Measurements from ENCODE around the gene PDZRN4.

The PDZRN4 gene

DNA sequence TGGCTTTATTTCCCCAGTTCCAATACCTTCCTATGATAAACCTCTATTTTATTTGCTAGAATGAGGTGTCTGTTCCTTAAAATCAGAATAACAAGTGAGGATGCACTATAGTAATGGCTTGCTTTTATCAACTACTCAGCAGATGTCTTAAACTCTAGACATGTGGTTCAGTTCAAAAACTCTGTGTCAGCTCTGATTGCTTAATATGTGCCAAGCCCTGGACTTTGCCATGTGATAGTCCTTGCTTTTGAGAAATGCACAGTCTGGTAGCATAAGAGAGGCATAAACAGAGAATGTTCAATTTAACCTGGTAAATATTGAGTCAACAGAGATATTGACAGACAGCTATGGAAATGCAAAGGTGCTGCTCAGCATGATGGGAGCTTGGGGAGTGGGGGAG, 254.8 kb downstream of the PDZRN4 start:
- in situ Hi-C loops (cut with HindIII; ENCODE audit: low sequenced_read_pairs): no loop called here

DNA sequence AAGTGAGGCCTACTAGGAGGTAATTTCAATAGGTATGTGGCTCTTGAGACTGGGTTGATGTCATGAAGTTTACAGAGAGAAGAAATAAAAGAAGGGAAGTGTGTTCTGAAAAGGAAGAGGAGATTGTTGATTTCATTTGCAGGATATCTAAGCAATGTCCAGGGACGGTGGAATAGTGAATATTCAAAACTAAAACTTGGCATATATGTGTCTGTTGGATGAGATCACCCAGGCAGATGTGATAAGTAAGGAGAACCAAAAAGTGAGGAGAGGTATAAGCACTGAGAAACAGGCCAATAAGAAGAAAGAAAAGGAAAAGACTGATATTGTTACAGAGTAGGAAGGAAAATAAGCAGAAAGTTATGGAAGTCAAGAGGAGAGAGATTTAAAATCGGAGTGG, 255.6 kb downstream of the PDZRN4 start:
- in situ Hi-C loops (cut with HindIII; ENCODE audit: low sequenced_read_pairs): no loop called here

DNA sequence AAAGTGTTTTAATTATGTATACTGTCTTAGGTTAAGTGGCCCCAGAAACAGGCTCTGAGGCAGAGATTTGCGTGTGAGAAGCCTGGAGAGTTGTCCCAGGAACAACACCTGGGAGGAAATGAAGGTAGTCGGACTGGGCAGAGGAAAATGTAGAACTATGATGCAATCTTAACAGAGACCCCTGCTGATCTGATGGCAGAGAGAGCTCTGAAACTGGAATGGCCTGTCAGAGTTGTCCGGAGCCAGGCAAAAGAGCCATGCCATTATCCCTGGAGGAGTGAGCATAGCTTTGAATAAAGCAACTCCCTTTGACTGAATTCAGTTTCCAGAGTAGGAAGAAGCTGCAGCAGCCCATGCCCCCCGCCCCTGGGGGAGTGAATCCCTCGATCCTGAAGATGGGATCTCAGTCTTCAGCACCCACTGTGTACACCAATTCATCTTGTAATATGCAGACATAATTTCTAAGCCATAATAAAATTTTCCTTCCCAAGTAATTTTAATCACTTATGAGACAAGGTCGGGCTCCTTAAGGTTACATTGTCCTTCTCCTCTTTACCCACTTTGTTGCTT, 264.8 kb downstream of the PDZRN4 start:
- in situ Hi-C loops (cut with HindIII; ENCODE audit: low sequenced_read_pairs): no loop called here

DNA sequence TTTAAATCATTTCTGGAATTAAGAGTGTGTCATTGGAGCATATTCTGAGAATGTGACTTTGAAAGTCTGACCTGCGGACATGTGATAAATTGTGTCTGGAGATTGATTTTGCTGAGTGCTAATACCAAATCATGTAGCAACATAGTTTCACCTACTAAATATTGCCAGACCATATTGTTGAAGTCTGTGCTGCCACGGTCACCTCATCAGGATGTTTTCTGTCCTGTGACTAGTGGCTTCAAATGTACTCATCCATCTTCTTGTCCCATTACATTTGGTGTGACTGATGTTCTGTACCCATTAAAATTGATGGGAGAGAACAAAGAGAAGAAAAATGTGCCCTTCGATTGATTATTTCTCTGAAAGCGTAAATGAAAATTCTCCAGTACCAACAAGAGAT, 265.3 kb downstream of the PDZRN4 start:
- in situ Hi-C loops (cut with HindIII; ENCODE audit: low sequenced_read_pairs): no loop called here

DNA sequence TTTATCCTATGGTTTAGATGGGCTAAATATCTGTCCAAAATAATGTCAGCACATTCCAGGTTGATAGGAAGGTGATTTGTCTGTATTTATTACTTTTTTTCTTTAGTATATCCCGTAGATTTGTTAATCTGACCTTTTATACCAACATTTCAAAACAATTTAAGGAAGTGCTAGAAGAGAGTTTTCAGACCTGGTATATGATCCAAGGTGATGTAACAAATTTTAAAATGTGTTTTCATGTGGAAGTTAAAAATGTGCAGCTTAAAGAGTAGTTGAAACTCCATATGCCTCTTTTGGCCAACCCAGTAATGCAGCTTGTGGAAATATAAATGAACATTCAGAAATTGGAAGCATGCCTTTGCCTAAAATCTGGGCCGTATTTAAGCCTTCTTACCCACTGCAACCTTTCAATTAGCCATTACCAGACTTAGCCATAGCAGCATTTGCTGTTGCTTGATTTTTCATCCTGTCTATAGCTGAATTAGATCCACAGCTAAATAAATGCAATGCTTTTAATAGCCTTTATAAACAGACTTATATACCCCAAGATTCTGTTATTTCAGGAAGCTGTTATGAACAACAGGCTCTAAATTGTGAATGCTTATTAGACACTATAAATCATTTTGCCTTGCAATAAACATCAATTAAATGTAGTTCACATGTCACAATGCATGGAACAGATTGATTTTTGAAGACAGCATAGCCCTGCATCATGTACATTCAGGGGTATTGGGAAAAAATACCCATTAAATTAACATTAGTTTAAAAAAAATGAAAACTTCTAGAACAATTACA, 271.2 kb downstream of the PDZRN4 start:
- in situ Hi-C loops (cut with HindIII; ENCODE audit: low sequenced_read_pairs): no loop called here

DNA sequence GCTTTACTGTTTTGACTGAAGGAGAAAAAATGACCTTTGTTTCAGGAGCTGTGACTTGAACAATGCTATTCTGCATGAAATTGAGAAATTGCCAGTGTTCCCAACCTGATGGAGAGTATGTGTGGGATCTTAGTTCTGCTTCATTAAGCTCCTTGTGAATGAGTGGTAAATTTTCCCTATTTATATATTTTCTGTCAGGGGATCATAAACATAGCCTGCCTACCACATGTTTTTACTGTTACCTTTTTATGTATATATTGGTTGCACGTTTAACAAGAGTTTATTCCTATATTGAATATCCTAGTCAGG, 271.7 kb downstream of the PDZRN4 start:
- in situ Hi-C loops (cut with HindIII; ENCODE audit: low sequenced_read_pairs): no loop called here

DNA sequence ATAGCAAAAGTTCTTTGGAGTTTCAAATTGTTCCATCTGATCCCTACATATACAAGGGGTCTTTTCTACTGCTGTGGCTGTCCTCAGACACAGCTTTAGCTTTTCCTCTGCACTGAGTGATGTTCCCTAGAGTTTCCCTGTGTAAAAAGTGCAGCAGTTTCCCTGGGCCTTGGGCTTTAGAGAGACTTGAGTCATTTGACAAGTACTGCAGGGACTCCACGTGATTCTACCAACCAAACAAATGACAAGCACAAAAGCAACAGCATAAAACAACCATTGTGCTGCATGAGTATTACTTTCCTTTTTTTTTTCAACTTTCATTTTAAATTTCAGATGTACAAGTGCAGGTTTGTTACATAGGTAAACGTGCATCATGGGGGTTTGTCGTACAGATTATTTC, 272.8 kb downstream of the PDZRN4 start:
- in situ Hi-C loops (cut with HindIII; ENCODE audit: low sequenced_read_pairs): no loop called here

DNA sequence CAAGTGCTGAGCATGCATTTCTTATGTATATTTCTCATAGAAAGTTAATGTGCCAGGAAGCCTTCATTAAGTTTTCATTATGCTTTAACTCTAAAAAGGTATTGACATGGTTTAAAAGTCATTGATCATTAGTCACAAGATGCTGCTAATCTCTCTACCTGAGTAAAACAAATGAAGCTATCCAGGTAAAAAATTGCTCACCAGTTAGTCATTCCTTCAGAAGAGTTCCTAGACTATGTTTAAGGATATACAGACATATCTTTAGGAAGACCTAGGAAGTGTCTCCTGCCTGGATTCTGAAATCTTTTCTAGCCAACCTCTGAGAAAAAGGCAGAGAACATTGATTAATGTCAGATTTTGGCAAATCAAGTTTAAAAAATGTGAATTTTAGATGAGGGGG, 274.2 kb downstream of the PDZRN4 start:
- in situ Hi-C loops (cut with HindIII; ENCODE audit: low sequenced_read_pairs): no loop called here

DNA sequence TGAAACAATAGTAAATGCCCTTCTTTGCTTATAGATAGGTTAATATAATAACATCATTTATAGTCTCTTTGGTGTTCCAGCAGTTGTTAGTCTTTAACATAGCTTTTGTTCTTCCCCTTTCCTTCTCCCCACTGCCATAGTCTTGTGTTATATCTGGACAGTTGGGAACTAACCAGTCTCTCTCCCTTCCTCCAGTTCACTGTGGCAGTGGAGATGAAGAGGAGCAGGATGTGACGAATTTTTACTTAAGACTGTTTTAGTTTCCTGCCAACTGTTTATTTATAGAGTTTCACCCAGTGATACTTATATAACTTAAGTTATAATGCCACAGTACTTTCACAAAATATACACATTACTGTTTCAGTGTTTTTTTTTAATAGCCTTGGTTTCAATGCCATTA, 277.4 kb downstream of the PDZRN4 start:
- in situ Hi-C loops (cut with HindIII; ENCODE audit: low sequenced_read_pairs): no loop called here

DNA sequence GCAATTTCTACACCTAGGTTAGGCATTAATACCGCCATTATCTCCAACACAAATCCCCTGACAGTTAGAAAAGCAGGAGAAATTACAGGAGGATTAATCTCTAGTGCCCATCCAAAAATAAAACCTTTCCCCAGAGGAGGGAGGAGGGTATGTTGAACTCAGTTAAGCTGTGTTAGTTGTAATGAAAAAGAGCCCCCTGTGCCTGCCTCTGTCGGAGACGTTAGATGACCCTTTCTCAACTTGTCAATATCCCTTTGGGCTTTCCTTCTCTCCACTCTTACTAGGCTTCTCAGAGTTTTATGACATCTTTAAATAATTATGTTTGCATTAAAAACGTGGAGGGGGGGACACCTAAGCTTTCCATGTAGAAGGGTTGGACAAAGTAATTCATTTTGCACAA, 278.2 kb downstream of the PDZRN4 start:
- in situ Hi-C loops (cut with HindIII; ENCODE audit: low sequenced_read_pairs): no loop called here

DNA sequence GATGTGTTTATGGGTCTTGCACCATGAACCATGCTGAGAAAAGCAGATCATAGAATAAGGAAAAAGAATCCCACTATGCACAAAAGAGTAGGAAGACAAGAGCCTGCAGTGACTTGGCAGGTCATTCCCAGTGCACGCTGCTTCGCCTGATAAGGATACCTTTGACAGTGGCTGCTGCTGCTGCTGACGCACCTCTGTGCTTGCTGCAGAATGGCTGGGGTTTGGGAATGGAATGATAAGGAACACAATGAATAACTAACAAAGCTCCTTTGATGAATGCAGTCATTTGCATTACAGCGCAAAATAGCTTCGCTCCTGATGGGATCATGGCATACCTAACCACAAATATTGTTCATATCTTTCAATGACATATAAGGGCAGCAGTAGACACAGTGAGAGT, 278.7 kb downstream of the PDZRN4 start:
- in situ Hi-C loops (cut with HindIII; ENCODE audit: low sequenced_read_pairs): no loop called here

DNA sequence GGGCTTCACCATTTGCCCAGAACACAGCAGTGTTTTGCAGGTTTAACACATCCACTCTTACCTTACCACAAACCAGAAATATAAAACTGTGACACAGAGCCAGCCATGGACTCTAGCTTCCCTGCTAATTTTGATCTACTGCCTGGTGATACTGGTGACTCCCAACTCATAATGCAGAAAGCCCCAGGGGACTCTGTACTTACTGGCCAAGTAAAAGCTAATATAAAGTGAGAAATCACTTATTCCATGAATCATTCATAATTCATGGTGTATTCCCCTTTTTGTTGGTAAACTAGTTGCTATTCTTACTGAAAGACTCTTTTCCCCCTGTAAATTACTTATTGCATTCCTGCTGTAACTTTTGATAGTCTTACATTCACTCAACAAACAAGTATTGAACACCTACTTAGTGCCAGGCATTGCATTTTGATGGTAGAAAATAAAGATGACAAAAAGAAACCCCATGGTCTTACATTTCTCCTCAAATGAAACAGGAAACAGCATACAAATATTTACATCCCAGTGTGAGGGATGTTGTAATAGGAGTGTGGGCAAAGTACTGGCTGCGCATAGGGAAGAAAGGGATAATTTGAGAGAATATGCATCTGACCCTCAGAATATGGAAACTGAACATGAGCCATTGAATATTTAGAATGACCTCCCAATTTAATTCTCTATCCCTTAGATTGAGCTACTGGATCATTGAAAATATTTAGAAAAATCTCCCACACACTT, 279.6 kb downstream of the PDZRN4 start:
- in situ Hi-C loops (cut with HindIII; ENCODE audit: low sequenced_read_pairs): no loop called here

DNA sequence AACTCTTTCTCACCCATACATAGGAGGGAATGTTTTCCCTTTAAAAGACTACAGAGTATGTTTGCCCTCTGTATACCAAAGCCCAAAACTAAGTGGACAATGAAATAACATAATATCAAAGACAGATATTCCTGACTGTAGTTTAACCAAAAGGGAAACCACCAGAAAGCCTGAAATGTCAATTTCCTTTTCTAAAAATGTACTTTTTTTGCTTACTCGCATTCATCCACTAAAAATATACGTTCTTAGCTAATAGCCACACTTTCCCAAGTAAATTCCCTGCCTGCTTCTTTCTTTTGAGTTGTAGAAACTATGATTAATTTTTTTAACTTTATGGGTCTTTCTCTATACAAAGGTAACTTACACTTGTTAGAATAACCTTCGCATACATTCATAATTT, 280.2 kb downstream of the PDZRN4 start:
- in situ Hi-C loops (cut with HindIII; ENCODE audit: low sequenced_read_pairs): no loop called here

DNA sequence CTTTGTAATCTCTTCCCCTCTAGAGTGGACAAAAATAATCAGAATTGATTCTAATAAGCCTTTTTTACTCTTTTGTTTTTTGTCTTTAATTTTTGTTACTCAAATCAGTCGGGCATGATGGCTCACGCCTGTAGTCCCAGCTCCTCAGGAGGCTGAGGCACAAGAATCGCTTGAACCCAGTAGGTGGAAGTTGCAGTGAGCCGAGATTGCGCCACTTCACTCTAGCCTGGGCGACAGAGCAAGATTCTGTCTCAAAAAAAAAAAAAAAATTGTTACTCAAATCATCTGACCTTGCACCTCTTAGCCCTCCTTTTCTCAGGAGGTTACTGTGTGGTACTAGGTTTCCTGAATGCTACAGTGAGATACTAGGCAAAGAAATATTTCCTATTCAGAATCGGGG, 280.6 kb downstream of the PDZRN4 start:
- in situ Hi-C loops (cut with HindIII; ENCODE audit: low sequenced_read_pairs): no loop called here

DNA sequence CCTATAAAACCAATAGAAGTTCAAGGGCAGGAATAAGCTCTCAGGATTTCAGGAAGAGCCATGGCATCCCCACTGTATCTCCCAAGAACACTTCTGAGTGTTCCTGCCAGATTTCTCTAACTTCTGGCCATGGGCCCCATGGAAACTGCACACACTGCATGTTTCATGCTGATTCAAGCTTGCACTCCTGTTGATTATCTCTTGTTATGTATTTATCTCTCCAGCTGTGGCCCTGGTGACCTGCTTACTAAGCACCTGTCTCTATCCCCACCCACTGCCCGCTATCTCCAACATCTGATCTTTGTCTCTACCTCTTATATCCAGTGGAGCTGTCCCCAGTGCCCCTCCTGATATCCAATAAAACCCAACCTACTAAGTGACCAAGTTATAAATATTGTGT, 285.3 kb downstream of the PDZRN4 start:
- in situ Hi-C loops (cut with HindIII; ENCODE audit: low sequenced_read_pairs): no loop called here

DNA sequence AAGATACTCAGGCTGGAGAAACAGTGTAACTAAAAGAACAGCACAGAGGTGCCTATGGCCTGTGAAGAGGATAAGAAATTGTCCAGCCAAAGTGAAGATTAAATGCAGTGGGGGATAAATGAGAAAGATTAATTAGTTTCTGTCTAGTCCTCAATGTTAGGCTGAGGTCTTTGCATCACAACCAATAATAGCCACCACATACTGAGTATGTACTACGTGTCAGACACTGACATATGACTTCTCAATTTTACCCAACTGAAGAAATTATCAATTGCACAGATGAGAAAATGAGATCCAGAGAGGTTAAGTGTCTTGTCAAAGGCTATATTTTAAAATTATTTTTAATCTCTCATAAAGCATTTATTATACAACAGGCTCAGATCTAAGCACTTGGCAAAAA, 285.9 kb downstream of the PDZRN4 start:
- in situ Hi-C loops (cut with HindIII; ENCODE audit: low sequenced_read_pairs): no loop called here

DNA sequence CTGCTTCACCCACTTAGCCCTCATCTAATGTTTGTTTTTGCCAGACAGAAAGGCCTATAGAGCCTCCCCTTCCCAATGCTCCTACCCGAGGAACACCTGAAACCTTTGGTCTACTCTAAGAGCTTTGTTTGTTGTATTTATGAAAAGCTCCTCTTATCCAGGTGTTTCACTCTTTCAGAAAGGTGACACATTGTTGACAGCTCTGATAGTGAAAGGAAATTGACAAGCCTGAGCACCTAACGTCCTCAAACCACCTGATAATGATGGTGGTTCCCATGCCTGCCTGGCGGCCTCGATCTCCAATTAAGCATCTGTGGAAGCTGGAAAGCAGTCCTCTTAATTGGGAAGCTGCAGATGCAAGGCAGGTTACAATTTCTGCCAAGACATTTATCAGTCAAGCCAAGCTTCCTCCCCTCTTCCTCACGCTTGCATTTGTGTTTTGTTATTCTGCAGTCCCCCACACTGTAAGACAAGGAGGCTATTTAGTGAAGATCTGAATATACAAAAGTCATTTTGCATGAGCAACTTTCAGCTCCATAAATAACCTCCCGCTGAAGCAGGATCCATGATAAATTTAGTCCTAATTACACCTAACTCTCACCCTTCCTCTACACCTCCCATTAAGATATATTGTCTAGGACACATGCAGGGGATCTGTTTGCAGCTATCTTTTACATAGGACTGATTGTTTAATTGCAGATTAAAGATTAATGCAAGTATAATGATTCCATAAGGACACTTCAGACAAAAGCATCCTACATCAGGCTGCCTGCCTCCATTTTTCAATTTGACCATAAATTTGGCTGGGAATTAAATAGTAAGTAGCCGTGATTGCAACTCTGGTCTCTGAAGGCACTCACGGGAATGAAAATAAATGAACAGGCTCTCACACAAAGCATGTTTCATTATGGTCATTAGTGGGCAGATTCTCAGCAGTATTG, 288.6 kb downstream of the PDZRN4 start:
- in situ Hi-C loops (cut with HindIII; ENCODE audit: low sequenced_read_pairs): no loop called here

DNA sequence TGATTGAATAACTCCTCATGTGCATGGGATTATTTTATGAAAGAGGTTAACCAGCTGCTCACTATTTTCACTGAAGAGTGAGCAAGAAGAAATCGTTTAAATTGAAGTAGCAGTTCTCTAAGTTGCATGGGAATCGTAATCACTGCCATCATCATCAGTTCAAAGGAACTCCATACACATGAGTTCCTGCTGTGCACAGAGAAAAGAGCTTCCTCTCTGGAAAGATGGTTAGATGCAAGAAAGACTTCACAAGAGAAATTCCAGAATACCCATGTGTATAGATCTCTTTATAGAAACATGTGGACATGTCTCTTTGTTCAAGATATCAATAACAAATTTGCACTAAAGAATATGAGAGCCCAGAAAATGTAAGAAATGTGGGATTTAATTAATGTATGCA, 291.3 kb downstream of the PDZRN4 start:
- in situ Hi-C loops (cut with HindIII; ENCODE audit: low sequenced_read_pairs): no loop called here

DNA sequence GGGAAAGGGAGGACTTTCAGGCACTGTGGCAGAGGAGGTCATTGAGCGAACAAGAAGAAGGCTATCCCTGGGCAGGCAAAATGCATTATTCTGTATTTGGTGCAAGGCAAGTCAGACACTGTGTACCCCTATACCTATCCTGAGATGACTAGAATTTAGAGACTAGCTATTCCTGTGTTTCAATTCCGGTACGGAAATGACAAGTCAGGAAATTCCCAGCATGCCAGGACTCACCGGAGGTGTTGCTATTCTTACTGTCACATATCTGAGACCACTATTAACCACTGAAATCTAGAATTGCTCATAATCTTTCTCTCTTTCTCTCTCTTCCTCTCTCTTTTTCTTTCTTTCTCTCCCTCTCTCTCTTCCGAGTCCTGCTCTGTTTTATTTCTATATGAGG, 297.1 kb downstream of the PDZRN4 start:
- in situ Hi-C loops (cut with HindIII; ENCODE audit: low sequenced_read_pairs): no loop called here

DNA sequence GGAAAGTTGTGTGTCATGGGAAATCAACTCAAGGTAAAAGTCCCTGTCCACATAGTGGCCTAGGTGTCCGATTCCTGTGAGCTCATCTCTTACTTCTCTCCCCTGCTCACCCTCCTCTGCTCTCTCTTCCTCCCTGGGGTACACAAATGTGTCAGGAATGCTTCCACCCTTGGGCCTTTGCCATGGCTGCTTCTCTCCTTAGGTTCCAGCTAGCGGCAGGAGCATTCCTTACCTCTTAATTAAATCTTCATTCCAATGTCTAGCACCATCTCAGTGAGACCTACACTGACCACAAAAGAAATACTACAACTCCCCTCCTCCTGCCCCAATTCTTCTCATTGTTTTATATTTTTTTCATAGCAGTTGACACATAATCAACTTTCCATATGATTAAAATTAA, 298.6 kb downstream of the PDZRN4 start:
- in situ Hi-C loops (cut with HindIII; ENCODE audit: low sequenced_read_pairs): no loop called here

DNA sequence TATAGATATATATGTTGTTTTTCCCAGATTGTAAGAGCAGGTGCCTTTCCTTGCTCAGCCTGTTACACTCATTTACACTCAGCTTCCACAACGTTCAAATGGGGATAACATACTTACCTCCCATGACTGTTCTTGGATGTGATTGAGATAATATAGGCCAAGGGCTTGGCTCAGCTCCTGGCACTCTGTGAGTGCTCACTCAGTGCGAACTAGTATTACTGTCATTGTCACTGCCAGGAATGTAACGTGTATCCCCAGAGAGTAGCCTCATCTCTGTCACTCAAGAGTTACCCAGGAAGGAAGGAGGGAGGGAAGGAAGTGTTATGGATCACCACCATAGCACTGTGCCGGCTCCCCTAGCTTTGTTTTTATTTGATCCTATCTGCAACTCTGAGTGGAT, 307.9 kb downstream of the PDZRN4 start:
- in situ Hi-C loops (cut with HindIII; ENCODE audit: low sequenced_read_pairs): no loop called here

Measured in DLD1 (cell line).